ENCODE results near the gene HSPA12A.

DNA sequence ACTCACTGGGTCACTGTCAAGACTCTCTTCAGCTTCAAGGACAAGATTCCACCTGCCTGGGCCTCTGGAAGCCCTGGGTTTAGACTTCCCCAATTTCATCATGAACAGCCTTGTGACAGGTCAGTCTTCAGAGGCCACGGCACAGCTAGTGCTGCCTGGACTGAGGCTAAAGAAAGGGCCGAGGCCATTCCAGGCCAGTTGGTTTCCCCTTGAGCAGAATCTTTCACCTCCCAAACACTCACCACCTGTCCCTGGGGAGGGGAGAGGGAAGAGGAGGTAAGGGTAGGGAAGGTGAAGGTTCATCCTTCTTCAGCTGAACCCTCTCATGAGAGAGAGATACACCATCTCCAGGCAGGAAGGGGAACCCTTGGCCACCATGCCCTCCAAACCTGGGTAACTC is 24.3 kb downstream of the HSPA12A start:
- TF ChIP-seq POLR2A (IDR thresholded peaks at IDR 0.05) (no peak), EP300 (IDR thresholded peaks at IDR 0.05) (no peak)
- TF ChIP-seq, protein P1, sequence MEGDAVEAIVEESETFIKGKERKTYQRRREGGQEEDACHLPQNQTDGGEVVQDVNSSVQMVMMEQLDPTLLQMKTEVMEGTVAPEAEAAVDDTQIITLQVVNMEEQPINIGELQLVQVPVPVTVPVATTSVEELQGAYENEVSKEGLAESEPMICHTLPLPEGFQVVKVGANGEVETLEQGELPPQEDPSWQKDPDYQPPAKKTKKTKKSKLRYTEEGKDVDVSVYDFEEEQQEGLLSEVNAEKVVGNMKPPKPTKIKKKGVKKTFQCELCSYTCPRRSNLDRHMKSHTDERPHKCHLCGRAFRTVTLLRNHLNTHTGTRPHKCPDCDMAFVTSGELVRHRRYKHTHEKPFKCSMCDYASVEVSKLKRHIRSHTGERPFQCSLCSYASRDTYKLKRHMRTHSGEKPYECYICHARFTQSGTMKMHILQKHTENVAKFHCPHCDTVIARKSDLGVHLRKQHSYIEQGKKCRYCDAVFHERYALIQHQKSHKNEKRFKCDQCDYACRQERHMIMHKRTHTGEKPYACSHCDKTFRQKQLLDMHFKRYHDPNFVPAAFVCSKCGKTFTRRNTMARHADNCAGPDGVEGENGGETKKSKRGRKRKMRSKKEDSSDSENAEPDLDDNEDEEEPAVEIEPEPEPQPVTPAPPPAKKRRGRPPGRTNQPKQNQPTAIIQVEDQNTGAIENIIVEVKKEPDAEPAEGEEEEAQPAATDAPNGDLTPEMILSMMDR (IDR thresholded peaks at IDR 0.05): no peak
